GM12878 (cell line): ENCODE results near the gene PVALEF. TPM values are rescaled to one million over a fixed set of nuclear protein-coding genes. Genes with fewer than 3 reads are reported as not detected.

ENCODE experiments used
- ATAC-seq: fragments of 200-7000 bp; cut with Tn5 transposase; 3 replicates; pipeline ENCODE4 v1.9.1; 2020; ENCODE audit warnings: mild to moderate bottlenecking, moderate library complexity
- BruUV-seq: library from RNA; stranded (reverse); fragments of 400-500 nt; replicated peaks from 2 replicates; lab custom pipeline; 2021; lab: Mats Ljungman, UMichigan
- CTCF ChIA-PET: fragments of 300-600 bp; sonication (Branson Sonifier 250); formaldehyde crosslinking; extraction: SDS; loops from one replicate; lab custom pipeline; 2021; ENCODE audit warnings: inconsistent platforms; lab: Yijun Ruan, JAX
- POLR2A ChIA-PET: fragments of 350-600 bp; formaldehyde crosslinking; extraction: SDS; loops from one replicate; lab custom pipeline; 2021; ENCODE audit warnings: inconsistent platforms; lab: Charles Lee
- RAD21 ChIA-PET: fragments of 300-600 bp; sonication (Branson Sonifier 250); formaldehyde crosslinking; loops from one replicate; lab custom pipeline; 2023; ENCODE audit warnings: antibody characterized with exemption; ENCODE audit not compliant: unreplicated experiment; lab: Charles Lee
- SMC1A ChIA-PET: fragments of 300-600 bp; sonication (Branson Sonifier 250); formaldehyde crosslinking; loops from one replicate; lab custom pipeline; 2023; ENCODE audit not compliant: unreplicated experiment, uncharacterized antibody; lab: Charles Lee
- DNase-seq: peaks from one replicate; pipeline ENCODE4 v3.0.0-alpha.2; 2011; ENCODE audit warnings: low read depth, low spot score
- FAIRE-seq: peaks from 3 replicates; lab custom pipeline; 2011; peaks lifted over from hg19 to GRCh38; lab: Jason Lieb, UNC
- H2AFZ ChIP-seq: 2 replicates; pipeline ENCODE4 v1.6.0; 2011; ENCODE audit warnings: low read depth, low read length, control low read depth; ENCODE audit not compliant: control insufficient read depth
- H3K27ac ChIP-seq: 2 replicates; pipeline ENCODE4 v1.5.1; 2011; ENCODE audit warnings: control low read depth; ENCODE audit not compliant: control insufficient read depth, insufficient read depth
- H3K27me3 ChIP-seq, 2 experiments: replicated peaks in 1 of 2; 2 replicates each; pipeline versions ENCODE4 v1.6.0 to v1.6.1; 2011; ENCODE audit warnings: low read length in 1 of 2; ENCODE audit not compliant: control insufficient read depth in 2 of 2, insufficient read depth in 2 of 2
- H3K36me3 ChIP-seq, 2 experiments: 2 replicates each; pipeline ENCODE4 v1.5.1; 2011; ENCODE audit warnings: low read length in 1 of 2; ENCODE audit not compliant: control insufficient read depth in 2 of 2, insufficient read depth in 2 of 2
- H3K4me1 ChIP-seq: 2 replicates; pipeline ENCODE4 v1.6.1; 2011; ENCODE audit warnings: mild to moderate bottlenecking, low read length, moderate library complexity, mixed read lengths; ENCODE audit not compliant: control insufficient read depth, insufficient read depth
- H3K4me2 ChIP-seq: 2 replicates; pipeline ENCODE4 v1.6.0; 2011; ENCODE audit warnings: control low read depth; ENCODE audit not compliant: control insufficient read depth, insufficient read depth
- H3K4me3 ChIP-seq: fragments of 200-600 bp; sonication (generic); 2 replicates; pipeline ENCODE4 v1.5.1; 2016
- H3K79me2 ChIP-seq: 2 replicates; pipeline ENCODE4 v1.6.0; 2011; ENCODE audit warnings: low read length; ENCODE audit not compliant: control insufficient read depth, insufficient read depth
- H3K9ac ChIP-seq: 2 replicates; pipeline ENCODE4 v1.8.0; 2011; ENCODE audit warnings: low read length, control low read depth, mixed read lengths; ENCODE audit not compliant: control insufficient read depth, insufficient read depth
- H3K9me3 ChIP-seq: replicated peaks from 3 replicates; pipeline ENCODE4 v1.5.1; 2011; ENCODE audit warnings: mild to moderate bottlenecking, low read length; ENCODE audit not compliant: control insufficient read depth, insufficient read depth
- H4K20me1 ChIP-seq: 2 replicates; pipeline ENCODE4 v1.6.0; 2011; ENCODE audit not compliant: control insufficient read depth, insufficient read depth
- BCL11A ChIP-seq: IDR thresholded peaks from 2 replicates; pipeline ENCODE4 v1.6.1; 2011; ENCODE audit warnings: low read depth, low read length
- BHLHE40 ChIP-seq, 2 experiments: fragments of 450-650 bp in 1 of 2; IDR thresholded peaks; 2 replicates each; pipeline ENCODE4 v1.6.1; 2011 to 2017; ENCODE audit warnings: low read depth in 2 of 2, borderline replicate concordance in 1 of 2, improper control_type of control experiment in 1 of 2, low read length in 1 of 2, mild to moderate bottlenecking in 1 of 2
- CEBPB ChIP-seq, 2 experiments: fragments of 150-350 bp in 1 of 2; IDR thresholded peaks; 2 replicates each; pipeline ENCODE4 v1.6.1; 2012 to 2014; ENCODE audit warnings: low read depth in 2 of 2, low read length in 2 of 2, borderline replicate concordance in 1 of 2, inconsistent platforms in 1 of 2
- HCFC1 ChIP-seq: fragments of 150-350 bp; IDR thresholded peaks from 2 replicates; pipeline ENCODE4 v1.6.1; 2014; ENCODE audit warnings: low read length
- JUNB ChIP-seq: IDR thresholded peaks from 2 replicates; pipeline ENCODE4 v1.6.1; 2016; ENCODE audit warnings: antibody characterized with exemption, mild to moderate bottlenecking
- PAX5 ChIP-seq: IDR thresholded peaks from 2 replicates; pipeline ENCODE4 v1.6.1; 2011; ENCODE audit warnings: low read depth, low read length, borderline replicate concordance
- PML ChIP-seq: IDR thresholded peaks from 2 replicates; pipeline ENCODE4 v1.6.1; 2012; ENCODE audit warnings: low read length, inconsistent platforms
- SIN3A ChIP-seq: IDR thresholded peaks from 2 replicates; pipeline ENCODE4 v1.6.1; 2012; ENCODE audit warnings: low read depth, low read length, improper control_type of control experiment
- SP1 ChIP-seq: IDR thresholded peaks from one replicate; pipeline ENCODE4 v1.6.1; 2011; ENCODE audit warnings: low read depth, low read length
- SREBF2 ChIP-seq: IDR thresholded peaks from 2 replicates; pipeline ENCODE4 v1.6.1; 2012; ENCODE audit warnings: mild to moderate bottlenecking, low read length
- WGBS: methylation state at CpG from one replicate; pipeline ENCODE4 v1.1.6; 2016; ENCODE audit warnings: low lambda C conversion rate; ENCODE audit not compliant: insufficient replicate concordance, insufficient coverage; ENCODE audit errors: missing lambda C conversion rate; 5-methylcytosine and 5-hydroxymethylcytosine counted together
- in situ Hi-C: fragments of 300-500 bp; cut with MboI; formaldehyde crosslinking; loops from 9 replicates; pipeline ENCODE4 v1.14.3; 2018; ENCODE audit warnings: mixed read lengths
- intact Hi-C: fragments of 100-400 bp; cut with micrococcal nuclease; formaldehyde crosslinking; loops from one replicate; pipeline ENCODE4 v1.14.2; 2022; ENCODE audit not compliant: unreplicated experiment
- polyA plus RNA-seq, 11 experiments: library from polyadenylated mRNA; depleted of rRNA in 4 of 11; unstranded in 6 of 11; stranded (reverse) in 5 of 11; fragments of >200 nt; fragmentation: Nextera tagmentation in 4 of 11; fragmentation: Illumina TruSeq in 1 of 11; extraction: Ambion mirVana in 4 of 11; extraction: Trizol in 1 of 11; gene quantifications; 1 replicate in 1 of 11; 2 replicates in 10 of 11; pipeline versions ENCODE4 v1.2.1 to v1.2.3, GENCODE V29; 2011 to 2016; ENCODE audit warnings: inconsistent platforms in 2 of 11, missing spikeins in 2 of 11, low read depth in 1 of 11
- total RNA-seq, 4 experiments: library from RNA; depleted of rRNA in 3 of 4; stranded (reverse); fragments of >200 nt in 3 of 4; fragmentation: Illumina TruSeq in 1 of 4; extraction: Trizol in 1 of 4; gene quantifications; 2 replicates each; pipeline versions ENCODE4 v1.2.1 to v1.2.3, GENCODE V29; 2013 to 2021
- TF ChIP-seq, protein P1 (sequence below): fragments of 450-650 bp; IDR thresholded peaks from 2 replicates; pipeline ENCODE4 v1.6.1; 2018; ENCODE audit warnings: borderline replicate concordance, mild to moderate bottlenecking; ENCODE audit not compliant: partially characterized antibody
- TF ChIP-seq, protein P2 (sequence below): fragments of 450-650 bp; IDR thresholded peaks from 2 replicates; pipeline ENCODE4 v1.6.1; 2018; ENCODE audit warnings: mild to moderate bottlenecking, low read depth, moderate library complexity; ENCODE audit not compliant: partially characterized antibody

The PVALEF gene
- total and polyA plus RNA-seq, 10 of the 15 experiments (the other 5 are each of a cell fraction or from before 2014, with no cell fraction given), result not detected

DNA sequence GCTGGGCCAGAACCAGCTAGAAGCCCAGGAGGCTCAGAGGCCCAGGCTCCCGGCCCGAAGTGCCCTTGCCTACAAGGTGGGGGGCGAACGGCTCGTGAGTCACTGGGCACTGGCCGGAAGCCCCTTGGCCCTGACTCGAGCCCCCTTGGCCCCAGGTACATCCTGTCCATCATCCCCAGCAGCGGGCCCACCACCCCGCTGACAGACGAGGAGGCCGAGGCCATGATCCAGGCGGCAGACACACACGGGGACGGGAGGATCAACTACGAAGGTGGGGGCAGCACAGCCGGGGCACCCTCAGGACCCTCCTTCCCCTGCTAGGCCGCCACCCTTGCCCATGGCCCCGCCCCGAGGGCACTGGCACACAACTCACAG lies 16.5 kb downstream of the PVALEF start:
- Histone ChIP-seq H3K9ac (no peak overlapping the region), H3K4me2 (no peak overlapping the region), H3K9me3 (no peaks in the 10 kb centered on the region)
- in situ Hi-C loops, result no loop called here
- no peak for TF ChIP-seq JUNB
- TF ChIP-seq PML, result no peak
- TF ChIP-seq HCFC1, result no peak
- TF ChIP-seq, protein P1, sequence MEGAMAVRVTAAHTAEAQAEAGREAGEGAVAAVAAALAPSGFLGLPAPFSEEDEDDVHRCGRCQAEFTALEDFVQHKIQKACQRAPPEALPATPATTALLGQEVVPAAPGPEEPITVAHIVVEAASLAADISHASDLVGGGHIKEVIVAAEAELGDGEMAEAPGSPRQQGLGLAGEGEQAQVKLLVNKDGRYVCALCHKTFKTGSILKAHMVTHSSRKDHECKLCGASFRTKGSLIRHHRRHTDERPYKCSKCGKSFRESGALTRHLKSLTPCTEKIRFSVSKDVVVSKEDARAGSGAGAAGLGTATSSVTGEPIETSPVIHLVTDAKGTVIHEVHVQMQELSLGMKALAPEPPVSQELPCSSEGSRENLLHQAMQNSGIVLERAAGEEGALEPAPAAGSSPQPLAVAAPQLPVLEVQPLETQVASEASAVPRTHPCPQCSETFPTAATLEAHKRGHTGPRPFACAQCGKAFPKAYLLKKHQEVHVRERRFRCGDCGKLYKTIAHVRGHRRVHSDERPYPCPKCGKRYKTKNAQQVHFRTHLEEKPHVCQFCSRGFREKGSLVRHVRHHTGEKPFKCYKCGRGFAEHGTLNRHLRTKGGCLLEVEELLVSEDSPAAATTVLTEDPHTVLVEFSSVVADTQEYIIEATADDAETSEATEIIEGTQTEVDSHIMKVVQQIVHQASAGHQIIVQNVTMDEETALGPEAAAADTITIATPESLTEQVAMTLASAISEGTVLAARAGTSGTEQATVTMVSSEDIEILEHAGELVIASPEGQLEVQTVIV, result no peak
- TF ChIP-seq BHLHE40 (IDR thresholded peaks at IDR 0.05; ENCODE audit: borderline replicate concordance in 1 of 2, low read depth in 2 of 2, low read length in 1 of 2), result no peak
- TF ChIP-seq SP1, result no peak
- no peak for TF ChIP-seq SIN3A
- no peak for TF ChIP-seq BCL11A
- no peak for TF ChIP-seq PAX5
- TF ChIP-seq, protein P2, sequence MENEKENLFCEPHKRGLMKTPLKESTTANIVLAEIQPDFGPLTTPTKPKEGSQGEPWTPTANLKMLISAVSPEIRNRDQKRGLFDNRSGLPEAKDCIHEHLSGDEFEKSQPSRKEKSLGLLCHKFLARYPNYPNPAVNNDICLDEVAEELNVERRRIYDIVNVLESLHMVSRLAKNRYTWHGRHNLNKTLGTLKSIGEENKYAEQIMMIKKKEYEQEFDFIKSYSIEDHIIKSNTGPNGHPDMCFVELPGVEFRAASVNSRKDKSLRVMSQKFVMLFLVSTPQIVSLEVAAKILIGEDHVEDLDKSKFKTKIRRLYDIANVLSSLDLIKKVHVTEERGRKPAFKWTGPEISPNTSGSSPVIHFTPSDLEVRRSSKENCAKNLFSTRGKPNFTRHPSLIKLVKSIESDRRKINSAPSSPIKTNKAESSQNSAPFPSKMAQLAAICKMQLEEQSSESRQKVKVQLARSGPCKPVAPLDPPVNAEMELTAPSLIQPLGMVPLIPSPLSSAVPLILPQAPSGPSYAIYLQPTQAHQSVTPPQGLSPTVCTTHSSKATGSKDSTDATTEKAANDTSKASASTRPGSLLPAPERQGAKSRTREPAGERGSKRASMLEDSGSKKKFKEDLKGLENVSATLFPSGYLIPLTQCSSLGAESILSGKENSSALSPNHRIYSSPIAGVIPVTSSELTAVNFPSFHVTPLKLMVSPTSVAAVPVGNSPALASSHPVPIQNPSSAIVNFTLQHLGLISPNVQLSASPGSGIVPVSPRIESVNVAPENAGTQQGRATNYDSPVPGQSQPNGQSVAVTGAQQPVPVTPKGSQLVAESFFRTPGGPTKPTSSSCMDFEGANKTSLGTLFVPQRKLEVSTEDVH, result no peak
- no peak for TF ChIP-seq SREBF2
- TF ChIP-seq CEBPB (IDR thresholded peaks at IDR 0.05; ENCODE audit: borderline replicate concordance in 1 of 2, low read depth in 2 of 2, low read length in 2 of 2), result no peak
- TF ChIP-seq, all 136 proteins: peak for 0
- H3K36me3 ChIP-seq, result no peaks in the 10 kb centered on the region
- intact Hi-C loops, result no loop called here
- FAIRE-seq (no peak), DNase-seq (no peak), ATAC-seq (no peak)
- ChIA-PET SMC1A (no interaction called here), RAD21 (no interaction called here), CTCF (no interaction called here), POLR2A (no interaction called here)
- H3K27ac ChIP-seq, result no peak overlapping the region
- WGBS, result 52% methylated on average over 18 of the region's 19 CpGs
- H3K79me2 ChIP-seq, result no peaks in the 10 kb centered on the region
- no TSS peak for BruUV-seq
- no peak overlapping the region for H2AFZ ChIP-seq
- H3K4me3 ChIP-seq, result no peak overlapping the region
- no peaks in the 10 kb centered on the region for H4K20me1 ChIP-seq
- no peaks in the 10 kb centered on the region for H3K27me3 ChIP-seq
- H3K4me1 ChIP-seq, result no peaks in the 10 kb centered on the region
